HFF-Myc (cell line): Measurements from ENCODE around the gene GAK.

Experiments
- DNase-seq: peaks from one replicate; pipeline ENCODE4 v3.0.0-alpha.2; 2011; ENCODE audit warnings: low read depth; ENCODE audit errors: extremely low read depth
- H3K4me3 ChIP-seq: replicated peaks from 2 replicates; pipeline ENCODE4 v1.5.1; 2011; ENCODE audit warnings: low read depth, mild to moderate bottlenecking, control low read depth, low read length
- TF ChIP-seq, protein P1 (sequence below): IDR thresholded peaks from 2 replicates; pipeline ENCODE4 v1.5.1; 2012; ENCODE audit warnings: mild to moderate bottlenecking, low read depth, low read length, control low read depth; ENCODE audit errors: missing control alignments

Gene GAK

DNA sequence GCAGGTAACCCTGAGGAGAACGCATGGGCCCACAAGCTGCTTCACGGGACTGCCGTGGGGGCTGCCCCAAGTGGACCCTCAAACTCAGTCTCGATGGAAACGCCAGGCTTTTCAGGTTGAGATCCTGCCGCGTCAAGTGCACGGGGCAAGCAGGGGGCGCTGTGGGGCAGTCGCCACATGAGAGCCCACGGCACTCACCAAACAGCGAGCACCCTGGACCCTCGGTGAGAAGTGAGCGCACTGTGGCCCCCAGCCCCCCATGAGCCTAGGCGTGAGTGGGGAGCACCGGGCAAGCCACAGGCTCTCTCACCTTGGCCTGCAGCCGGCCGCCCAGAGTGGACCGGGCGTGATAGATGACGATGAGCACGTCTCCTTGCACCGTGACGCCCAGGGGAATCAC lies 55.3 kb downstream of the GAK start:
- H3K4me3 ChIP-seq: no peak overlapping the region
- TF ChIP-seq, protein P1, sequence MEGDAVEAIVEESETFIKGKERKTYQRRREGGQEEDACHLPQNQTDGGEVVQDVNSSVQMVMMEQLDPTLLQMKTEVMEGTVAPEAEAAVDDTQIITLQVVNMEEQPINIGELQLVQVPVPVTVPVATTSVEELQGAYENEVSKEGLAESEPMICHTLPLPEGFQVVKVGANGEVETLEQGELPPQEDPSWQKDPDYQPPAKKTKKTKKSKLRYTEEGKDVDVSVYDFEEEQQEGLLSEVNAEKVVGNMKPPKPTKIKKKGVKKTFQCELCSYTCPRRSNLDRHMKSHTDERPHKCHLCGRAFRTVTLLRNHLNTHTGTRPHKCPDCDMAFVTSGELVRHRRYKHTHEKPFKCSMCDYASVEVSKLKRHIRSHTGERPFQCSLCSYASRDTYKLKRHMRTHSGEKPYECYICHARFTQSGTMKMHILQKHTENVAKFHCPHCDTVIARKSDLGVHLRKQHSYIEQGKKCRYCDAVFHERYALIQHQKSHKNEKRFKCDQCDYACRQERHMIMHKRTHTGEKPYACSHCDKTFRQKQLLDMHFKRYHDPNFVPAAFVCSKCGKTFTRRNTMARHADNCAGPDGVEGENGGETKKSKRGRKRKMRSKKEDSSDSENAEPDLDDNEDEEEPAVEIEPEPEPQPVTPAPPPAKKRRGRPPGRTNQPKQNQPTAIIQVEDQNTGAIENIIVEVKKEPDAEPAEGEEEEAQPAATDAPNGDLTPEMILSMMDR: peak; percentile 26
- no peak for DNase-seq

DNA sequence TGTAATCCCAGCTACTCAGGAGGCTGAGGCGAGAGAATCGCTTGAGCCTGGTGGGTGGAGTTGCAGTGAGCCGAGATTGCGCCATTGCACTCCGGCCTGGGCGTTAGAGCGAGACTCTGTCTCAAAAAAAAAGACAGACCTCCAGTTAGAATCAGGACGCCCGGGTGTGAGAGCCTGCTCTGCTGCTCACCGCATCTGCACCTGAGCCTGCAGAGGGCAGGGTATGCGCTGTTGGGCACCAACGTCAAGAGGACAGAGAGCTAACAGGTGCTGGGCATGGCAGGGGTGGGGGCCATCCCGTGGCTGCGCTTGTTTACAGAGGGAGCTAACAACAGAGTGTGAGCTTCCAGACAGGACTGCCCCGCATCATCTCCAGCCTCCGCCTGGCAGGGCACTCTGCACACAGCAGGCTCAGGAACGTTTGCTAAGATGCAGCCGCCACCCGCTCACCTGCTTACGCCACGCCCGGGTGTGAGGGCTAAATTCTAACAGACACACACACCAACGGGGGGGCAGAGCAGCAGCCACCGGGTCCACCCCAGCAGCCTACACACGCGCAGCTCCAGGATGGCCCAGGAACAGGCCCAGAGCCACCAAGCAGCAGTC lies 56.2 kb downstream of the GAK start:
- no peak for DNase-seq
- no peak overlapping the region for H3K4me3 ChIP-seq
- TF ChIP-seq, protein P1: no peak

DNA sequence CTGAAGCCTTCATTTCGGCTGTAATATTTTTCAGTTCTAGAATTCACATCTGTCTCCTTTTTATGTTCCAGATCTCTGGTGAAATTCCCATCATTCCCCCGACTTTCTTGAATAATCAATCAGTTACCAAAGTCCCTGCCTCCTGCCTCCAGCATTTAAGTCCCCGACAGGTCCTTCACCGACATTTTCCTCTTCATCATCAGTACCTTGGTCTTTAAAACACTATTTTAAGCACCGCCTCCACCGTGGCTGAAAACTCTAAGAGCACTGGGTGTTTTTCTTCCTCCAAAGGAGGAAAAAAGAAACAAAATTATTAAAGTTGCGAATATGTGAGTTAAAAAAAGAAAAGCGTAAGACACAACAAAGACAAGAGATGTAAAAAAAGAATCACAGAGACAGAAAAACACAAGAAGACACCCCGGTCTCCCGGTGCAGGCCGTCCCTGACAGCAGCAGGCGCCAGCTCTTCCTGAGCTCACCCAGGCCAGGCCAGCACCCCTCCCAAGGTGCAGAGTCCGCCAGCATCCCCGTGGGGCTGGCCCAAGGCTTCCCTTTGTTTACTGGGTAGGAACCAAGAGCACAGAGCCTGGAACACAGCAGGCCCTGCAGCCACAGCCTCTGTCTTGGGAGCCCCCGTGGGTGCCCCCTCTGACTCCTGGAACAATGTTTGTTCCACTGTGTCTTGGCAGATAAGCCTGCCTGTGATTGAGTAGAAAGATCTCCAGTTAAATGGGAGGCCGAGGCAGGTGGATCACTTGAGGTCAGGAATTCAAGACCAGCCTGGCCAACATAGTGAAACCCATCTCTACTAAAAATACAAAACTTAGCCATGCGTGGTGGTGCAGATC lies 56.9 kb downstream of the GAK start:
- TF ChIP-seq, protein P1: no peak
- no peak for DNase-seq
- H3K4me3 ChIP-seq: no peak overlapping the region

DNA sequence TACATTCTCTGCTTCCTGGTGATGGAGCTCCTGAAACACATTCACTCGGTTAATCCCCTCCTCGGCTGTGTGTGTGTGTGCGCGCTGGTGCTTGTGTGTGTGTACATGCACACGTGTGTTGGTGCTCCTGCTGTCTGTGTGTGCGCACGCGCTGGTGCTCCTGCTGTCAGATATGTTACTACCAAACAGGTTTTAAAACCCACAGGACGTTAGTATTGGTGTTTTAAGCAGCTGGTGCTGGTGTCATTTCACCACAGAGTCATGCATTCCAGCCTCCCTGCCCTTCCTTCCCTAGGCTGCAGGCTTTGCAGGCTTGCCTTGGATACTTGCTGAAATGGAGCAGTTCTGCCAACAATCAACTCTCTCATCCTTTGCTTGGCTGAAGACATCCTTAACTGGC lies 58.1 kb downstream of the GAK start:
- no peak overlapping the region for H3K4me3 ChIP-seq
- TF ChIP-seq, protein P1: no peak
- DNase-seq: no peak

DNA sequence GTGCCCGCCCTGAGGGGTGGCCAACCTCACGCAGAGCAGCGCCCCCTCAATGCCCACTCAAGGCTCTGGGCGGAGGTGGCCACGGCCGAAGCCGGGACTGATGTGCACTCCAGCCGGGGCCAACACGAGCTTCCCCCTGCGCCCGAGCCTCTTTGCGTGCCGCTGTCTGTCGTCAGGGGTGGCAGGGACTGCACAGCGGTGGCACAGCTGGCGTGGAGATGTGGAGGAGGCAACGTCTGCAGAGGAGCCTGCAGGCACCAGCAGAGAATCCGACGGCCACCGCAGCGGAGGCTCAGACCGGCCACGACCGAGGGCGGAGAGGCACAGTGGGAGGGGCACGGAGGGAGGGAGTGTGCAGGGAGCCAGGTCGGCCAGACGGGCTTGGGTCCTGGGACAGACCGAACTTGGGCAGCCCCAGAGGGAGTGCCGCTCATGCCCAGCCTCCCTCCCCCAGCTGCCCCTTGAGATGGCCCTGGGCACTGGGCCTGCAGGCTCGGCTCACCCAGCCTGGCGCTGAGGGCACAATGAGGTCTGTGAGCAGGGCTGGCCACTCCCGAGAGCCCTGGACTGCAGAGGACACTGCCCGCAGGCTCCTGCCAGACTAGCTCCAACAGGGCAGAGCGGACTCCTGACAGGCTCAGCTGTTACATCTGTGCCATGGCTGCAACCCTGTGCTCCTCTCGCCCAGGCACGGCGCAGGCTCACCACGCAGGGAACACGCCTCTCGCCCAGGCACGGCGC lies 59.7 kb downstream of the GAK start:
- TF ChIP-seq, protein P1: no peak
- no peak for DNase-seq
- H3K4me3 ChIP-seq: no peak overlapping the region

DNA sequence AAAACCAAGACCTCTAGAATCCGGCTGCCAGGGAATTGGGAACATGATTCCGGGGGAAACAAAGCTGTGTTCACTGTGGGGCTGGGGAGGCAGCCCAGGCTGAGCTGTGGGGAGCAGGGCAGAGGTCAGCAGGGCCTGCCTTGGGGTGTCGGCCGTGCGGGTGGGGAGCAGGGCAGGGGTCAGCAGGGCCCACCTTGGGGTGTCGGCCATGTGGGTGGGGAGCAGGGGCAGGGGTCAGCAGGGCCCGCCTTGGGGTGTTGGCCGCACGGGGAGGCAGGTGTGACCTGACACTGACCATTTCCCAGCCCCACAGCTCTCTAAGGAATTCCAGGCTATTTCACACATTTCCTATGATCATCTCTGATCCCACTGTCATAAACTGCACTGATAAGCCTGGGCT lies 60.6 kb downstream of the GAK start:
- DNase-seq: no peak
- no peak overlapping the region for H3K4me3 ChIP-seq
- TF ChIP-seq, protein P1: no peak
